ENCODE measurements around the gene LNX1.
"Not testable (repeated sequence)": the region's sequence is repeated elsewhere in the genome, so short reads cannot be mapped to it uniquely, and the experiment has no call there.

LNX1 gene

GRCh38 chr4:53490161-53490956 lies 100.9 kb downstream of the LNX1 start:
- no peak for DNase-seq

GRCh38 chr4:53489279-53489889 lies 101.9 kb downstream of the LNX1 start:
- DNase-seq: no peak

GRCh38 chr4:53487766-53488165 lies 103.5 kb downstream of the LNX1 start:
- no peak for DNase-seq

- no peak for DNase-seq
These were observed 105.6 kb downstream of the LNX1 start for GRCh38 chr4:53485658-53486040.

- DNase-seq: no peak
These were observed 106.2 kb downstream of the LNX1 start for GRCh38 chr4:53484911-53485657.

- DNase-seq: no peak
These were observed 108.0 kb downstream of the LNX1 start for GRCh38 chr4:53483250-53483649.

- DNase-seq: no peak
These were observed 109.7 kb downstream of the LNX1 start for GRCh38 chr4:53481586-53481985.

- DNase-seq: no peak
These were observed 110.4 kb downstream of the LNX1 start for GRCh38 chr4:53480909-53481308.

- DNase-seq: no peak
These were observed 111.4 kb downstream of the LNX1 start for GRCh38 chr4:53479736-53480525.

- DNase-seq: no peak
These were observed 112.4 kb downstream of the LNX1 start for GRCh38 chr4:53478671-53479456.

- DNase-seq: no peak
These were observed 113.7 kb downstream of the LNX1 start for GRCh38 chr4:53477636-53478035.

- DNase-seq: no peak
These were observed 114.2 kb downstream of the LNX1 start for GRCh38 chr4:53477038-53477565.

GRCh38 chr4:53476232-53477037 lies 114.9 kb downstream of the LNX1 start:
- no peak for DNase-seq

- DNase-seq: not testable (repeated sequence)
These were observed 124.7 kb downstream of the LNX1 start for GRCh38 chr4:53466576-53466975.

- no peak for DNase-seq
These were observed 125.4 kb downstream of the LNX1 start for GRCh38 chr4:53465891-53466290.

GRCh38 chr4:53465281-53465680 lies 126.0 kb downstream of the LNX1 start:
- DNase-seq: no peak

- DNase-seq: no peak
These were observed 127.9 kb downstream of the LNX1 start for GRCh38 chr4:53463340-53463739.

- no peak for DNase-seq
These were observed 130.0 kb downstream of the LNX1 start for GRCh38 chr4:53461244-53461643.

- no peak for DNase-seq
These were observed 131.7 kb downstream of the LNX1 start for GRCh38 chr4:53459548-53459947.

- no peak for DNase-seq
These were observed 135.1 kb downstream of the LNX1 start for GRCh38 chr4:53456178-53456577.

- DNase-seq: no peak
These were observed 135.5 kb downstream of the LNX1 start for GRCh38 chr4:53455766-53456165.

Data from activated naive CD4-positive, alpha-beta T cell treated with anti-CD3 and anti-CD28 coated beads, Interleukin-2, amount 50 U/mL, for 16 hours (primary cell).